Liver (tissue), 9 donors: ENCODE measurements around the gene MAP2K4. TPM values are rescaled to one million over a fixed set of nuclear protein-coding genes. Genes with fewer than 3 reads are reported as not detected.

ENCODE experiments used
- DNase-seq: peaks from one replicate; pipeline ENCODE4 v3.0.0-alpha.2; 2017; ENCODE audit warnings: low spot score
- H3K27ac ChIP-seq, 2 donors: one replicate each; pipeline ENCODE4 v1.7.0; 2013; ENCODE audit warnings: inconsistent platforms in 2 of 2, low read length in 2 of 2, control low read depth in 1 of 2, low read depth in 1 of 2, mild to moderate bottlenecking in 1 of 2
- H3K27me3 ChIP-seq, 4 donors: one replicate each; pipeline versions ENCODE4 v1.6.1 to v1.7.0; 2013; ENCODE audit warnings: low read length in 3 of 4, inconsistent platforms in 1 of 4, mild to moderate bottlenecking in 1 of 4, moderate library complexity in 1 of 4; ENCODE audit not compliant: control insufficient read depth in 4 of 4, insufficient read depth in 4 of 4
- H3K36me3 ChIP-seq, 4 donors: one replicate each; pipeline versions ENCODE4 v1.6.1 to v1.7.0; 2013; ENCODE audit warnings: low read length in 3 of 4, mild to moderate bottlenecking in 3 of 4, low read depth in 1 of 4, moderate library complexity in 1 of 4; ENCODE audit not compliant: control insufficient read depth in 4 of 4, insufficient read depth in 3 of 4
- H3K4me1 ChIP-seq, 4 donors: one replicate each; pipeline versions ENCODE4 v1.6.1 to v1.7.0; 2013; ENCODE audit warnings: low read length in 3 of 4, mild to moderate bottlenecking in 3 of 4, moderate library complexity in 1 of 4; ENCODE audit not compliant: control insufficient read depth in 4 of 4, insufficient read depth in 4 of 4
- H3K4me3 ChIP-seq, 3 donors: one replicate each; pipeline versions ENCODE4 v1.6.1 to v1.7.0; 2013; ENCODE audit warnings: low read length in 3 of 3, control low read depth in 1 of 3, low read depth in 1 of 3, mild to moderate bottlenecking in 1 of 3
- H3K9ac ChIP-seq, 2 donors: one replicate each; pipeline ENCODE4 v1.7.0; 2013; ENCODE audit warnings: low read length in 2 of 2, mild to moderate bottlenecking in 2 of 2, moderate library complexity in 2 of 2, control low read depth in 1 of 2, low read depth in 1 of 2
- H3K9me3 ChIP-seq, 4 donors: one replicate each; pipeline versions ENCODE4 v1.6.1 to v1.7.0; 2013; ENCODE audit warnings: low read length in 3 of 4; ENCODE audit not compliant: control insufficient read depth in 4 of 4
- ATF3 ChIP-seq: IDR thresholded peaks from 2 replicates; pipeline ENCODE4 v1.6.1; 2016; ENCODE audit warnings: antibody characterized with exemption
- CTCF ChIP-seq: fragments of 150-350 bp; IDR thresholded peaks from 2 replicates; pipeline ENCODE4 v1.5.1; 2017; ENCODE audit warnings: improper control_type of control experiment, low read depth, low read length; ENCODE audit not compliant: missing input control
- FOXA1 ChIP-seq: IDR thresholded peaks from 2 replicates; pipeline ENCODE4 v1.6.1; 2016; ENCODE audit warnings: antibody characterized with exemption
- FOXA2 ChIP-seq: IDR thresholded peaks from 2 replicates; pipeline ENCODE4 v1.6.1; 2016; ENCODE audit warnings: antibody characterized with exemption
- GABPA ChIP-seq, 2 donors: IDR thresholded peaks in 1 of 2; conservative IDR thresholded peaks in 1 of 2; 2 replicates each; pipeline ENCODE4 v1.6.1; 2016; ENCODE audit warnings: antibody characterized with exemption in 2 of 2, mild to moderate bottlenecking in 1 of 2, moderate library complexity in 1 of 2
- HNF4A ChIP-seq, 2 donors: conservative IDR thresholded peaks; 2 replicates each; pipeline ENCODE4 v1.6.1; 2016; ENCODE audit warnings: antibody characterized with exemption in 2 of 2, mild to moderate bottlenecking in 2 of 2
- HNF4G ChIP-seq: IDR thresholded peaks from 2 replicates; pipeline ENCODE4 v1.6.1; 2016; ENCODE audit warnings: antibody characterized with exemption
- JUND ChIP-seq, 2 donors: IDR thresholded peaks; 2 replicates each; pipeline ENCODE4 v1.6.1; 2016; ENCODE audit warnings: antibody characterized with exemption in 2 of 2
- MAX ChIP-seq: IDR thresholded peaks from 2 replicates; pipeline ENCODE4 v1.6.1; 2016; ENCODE audit warnings: antibody characterized with exemption
- NR2F2 ChIP-seq: IDR thresholded peaks from 2 replicates; pipeline ENCODE4 v1.6.1; 2016; ENCODE audit warnings: antibody characterized with exemption
- RAD21 ChIP-seq, 2 donors: IDR thresholded peaks; 2 replicates each; pipeline ENCODE4 v1.6.1; 2016; ENCODE audit warnings: antibody characterized with exemption in 2 of 2, mild to moderate bottlenecking in 2 of 2
- REST ChIP-seq: IDR thresholded peaks from 2 replicates; pipeline ENCODE4 v1.6.1; 2016; ENCODE audit warnings: antibody characterized with exemption, mild to moderate bottlenecking
- RXRA ChIP-seq, 2 donors: IDR thresholded peaks; 2 replicates each; pipeline ENCODE4 v1.6.1; 2017 to 2018; ENCODE audit warnings: antibody characterized with exemption in 2 of 2, mild to moderate bottlenecking in 1 of 2
- SP1 ChIP-seq: IDR thresholded peaks from 2 replicates; pipeline ENCODE4 v1.6.1; 2018; ENCODE audit warnings: antibody characterized with exemption, mild to moderate bottlenecking
- TAF1 ChIP-seq: conservative IDR thresholded peaks from 2 replicates; pipeline ENCODE4 v1.6.1; 2016; ENCODE audit warnings: antibody characterized with exemption, mild to moderate bottlenecking
- YY1 ChIP-seq: IDR thresholded peaks from 2 replicates; pipeline ENCODE4 v1.6.1; 2016; ENCODE audit warnings: antibody characterized with exemption, mild to moderate bottlenecking
- ZBTB33 ChIP-seq: IDR thresholded peaks from 2 replicates; pipeline ENCODE4 v1.6.1; 2016; ENCODE audit warnings: antibody characterized with exemption
- WGBS: extraction: QIAGEN DNeasy Blood & Tissue Kit; methylation state at CpG from one replicate; pipeline ENCODE4 v1.1.7; 2013; 5-methylcytosine and 5-hydroxymethylcytosine counted together
- polyA plus RNA-seq, 2 donors: library from polyadenylated mRNA; stranded (reverse) in 1 of 2; unstranded in 1 of 2; fragments of 200-250 nt in 1 of 2; fragments of >200 nt in 1 of 2; fragmentation: Nextera tagmentation in 1 of 2; extraction: Ambion mirVana in 1 of 2; gene quantifications; one replicate each; pipeline versions ENCODE4 v1.2.1 to v1.2.3, GENCODE V29; 2013 to 2015
- total RNA-seq, 2 donors: library from RNA; depleted of rRNA; stranded (reverse); fragments of >200 nt; gene quantifications; one replicate each; pipeline ENCODE4 v1.2.3, GENCODE V29; 2014
- donor health status: healthy.
- donor health status: healthy.
- donor health status: healthy.
- donor health status: healthy.
- donor health status: healthy.

The MAP2K4 gene
- total and polyA plus RNA-seq, 4 donors = 9.2 to 23.8 (median 14.7) TPM

GRCh38 chr17:12067485-12067884 lies 46.8 kb downstream of the MAP2K4 start:
- no peak for DNase-seq
- Histone ChIP-seq H3K36me3 (peaks cover 0 to 6% (median 1%) of the 10 kb centered on the region in 4 donors), H3K4me3 (no peak overlapping the region), H3K27me3 (no peaks in the 10 kb centered on the region), H3K9me3 (no peaks in the 10 kb centered on the region), H3K9ac (no peak overlapping the region), H3K4me1 (peaks cover 0 to 2% (median 0%) of the 10 kb centered on the region in 4 donors), H3K27ac (no peak overlapping the region)
- WGBS = 98% methylated on average over 2 of the region's 2 CpGs
- TF ChIP-seq MAX = no peak
- TF ChIP-seq HNF4A (conservative IDR thresholded peaks at IDR 0.05) = no peak
- TF ChIP-seq GABPA (IDR thresholded peaks at IDR 0.05 in 1 of 2, conservative IDR thresholded peaks at IDR 0.05 in 1 of 2) = no peak
- no peak for TF ChIP-seq SP1
- no peak for TF ChIP-seq RXRA (IDR thresholded peaks at IDR 0.05)
- TF ChIP-seq FOXA2 = no peak
- no peak for TF ChIP-seq CTCF
- TF ChIP-seq FOXA1 = no peak
- TF ChIP-seq ATF3 = no peak
- no peak for TF ChIP-seq ZBTB33

- H3K9me3 ChIP-seq = no peaks in the 10 kb centered on the region
- H3K4me1 ChIP-seq = peaks cover 0 to 2% (median 0%) of the 10 kb centered on the region in 4 donors
- no peak overlapping the region for H3K9ac ChIP-seq
- H3K27me3 ChIP-seq = no peaks in the 10 kb centered on the region
- peaks cover 0 to 6% (median 1%) of the 10 kb centered on the region in 4 donors for H3K36me3 ChIP-seq
- no peak overlapping the region for H3K27ac ChIP-seq
- no peak for TF ChIP-seq HNF4G
- no peak for TF ChIP-seq CTCF
- TF ChIP-seq TAF1 = no peak
- no peak for TF ChIP-seq MAX
- no peak for TF ChIP-seq REST
- TF ChIP-seq YY1 = no peak
- TF ChIP-seq RXRA (IDR thresholded peaks at IDR 0.05) = no peak
- no peak for TF ChIP-seq ZBTB33
- no peak for TF ChIP-seq JUND (IDR thresholded peaks at IDR 0.05)
- TF ChIP-seq HNF4A (conservative IDR thresholded peaks at IDR 0.05) = no peak
- no peak for TF ChIP-seq NR2F2
- no peak for TF ChIP-seq RAD21 (IDR thresholded peaks at IDR 0.05)
- no peak for TF ChIP-seq GABPA (IDR thresholded peaks at IDR 0.05 in 1 of 2, conservative IDR thresholded peaks at IDR 0.05 in 1 of 2)
- no peak overlapping the region for H3K4me3 ChIP-seq
- no peak for DNase-seq
These were observed 48.3 kb downstream of the MAP2K4 start for GRCh38 chr17:12068946-12069345.
